ENCODE measurements around the gene FAM174C. TPM values are rescaled to one million over a fixed set of nuclear protein-coding genes. Genes with fewer than 3 reads are reported as not detected.

Gene FAM174C
- polyA plus RNA-seq, 3 donors: 32.8 to 56.2 (median 40.0) TPM

DNA sequence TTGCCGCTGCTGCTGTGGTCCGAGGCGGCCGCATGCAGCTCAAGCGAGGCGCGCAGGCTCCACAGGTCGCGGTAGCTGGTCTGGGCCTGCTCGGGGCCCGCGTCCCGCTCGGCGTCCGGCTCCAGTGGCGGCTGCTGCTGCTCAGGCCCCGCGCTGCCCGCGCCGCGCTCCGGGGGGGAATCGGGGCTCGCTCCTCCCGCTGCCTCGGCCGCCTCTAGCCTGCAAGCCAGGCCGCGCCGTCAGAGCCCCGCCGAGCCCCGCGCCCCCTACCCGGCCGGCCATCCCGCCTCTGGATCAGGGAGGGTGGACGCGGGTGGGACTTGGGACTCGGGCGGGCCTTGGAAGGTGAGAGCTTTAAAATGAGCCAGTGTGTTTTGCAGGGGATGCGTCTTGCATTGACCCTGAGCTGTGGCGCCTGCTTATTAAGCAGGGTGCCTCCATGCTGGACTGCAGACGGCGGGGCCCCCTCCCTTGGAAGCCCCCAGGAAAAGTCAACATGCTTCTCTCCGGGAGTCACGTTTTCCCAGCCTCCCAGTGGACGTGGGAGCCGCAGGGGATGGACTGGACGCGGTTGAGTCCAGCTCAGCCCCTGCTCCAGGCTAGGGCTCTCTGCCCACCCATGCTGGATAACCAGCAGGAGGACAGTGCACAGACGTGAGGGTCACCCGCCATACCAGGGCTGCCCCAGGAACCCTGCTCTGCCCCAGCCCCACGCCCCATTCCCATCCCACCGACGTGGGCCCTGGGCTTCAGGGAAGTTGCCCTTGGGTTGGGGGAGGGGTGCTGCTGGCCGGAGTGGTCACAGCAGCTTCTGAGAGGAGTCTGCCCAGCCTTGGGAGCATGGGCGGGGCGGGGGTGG lies 45.2 kb upstream of the FAM174C start:
- TF ChIP-seq, protein P1, sequence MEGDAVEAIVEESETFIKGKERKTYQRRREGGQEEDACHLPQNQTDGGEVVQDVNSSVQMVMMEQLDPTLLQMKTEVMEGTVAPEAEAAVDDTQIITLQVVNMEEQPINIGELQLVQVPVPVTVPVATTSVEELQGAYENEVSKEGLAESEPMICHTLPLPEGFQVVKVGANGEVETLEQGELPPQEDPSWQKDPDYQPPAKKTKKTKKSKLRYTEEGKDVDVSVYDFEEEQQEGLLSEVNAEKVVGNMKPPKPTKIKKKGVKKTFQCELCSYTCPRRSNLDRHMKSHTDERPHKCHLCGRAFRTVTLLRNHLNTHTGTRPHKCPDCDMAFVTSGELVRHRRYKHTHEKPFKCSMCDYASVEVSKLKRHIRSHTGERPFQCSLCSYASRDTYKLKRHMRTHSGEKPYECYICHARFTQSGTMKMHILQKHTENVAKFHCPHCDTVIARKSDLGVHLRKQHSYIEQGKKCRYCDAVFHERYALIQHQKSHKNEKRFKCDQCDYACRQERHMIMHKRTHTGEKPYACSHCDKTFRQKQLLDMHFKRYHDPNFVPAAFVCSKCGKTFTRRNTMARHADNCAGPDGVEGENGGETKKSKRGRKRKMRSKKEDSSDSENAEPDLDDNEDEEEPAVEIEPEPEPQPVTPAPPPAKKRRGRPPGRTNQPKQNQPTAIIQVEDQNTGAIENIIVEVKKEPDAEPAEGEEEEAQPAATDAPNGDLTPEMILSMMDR (IDR thresholded peaks at IDR 0.05): no peak
- Mint-ChIP-seq H3K4me3 (no peak overlapping the region), H3K9me3 (peaks cover 0 to 10% (median 3%) of the 10 kb centered on the region in 7 donors), H3K27ac (no peak overlapping the region), H3K36me3 (peaks cover 5 to 12% of the 10 kb centered on the region in 2 donors), H3K4me1 (peaks cover 6% of the 10 kb centered on the region), H3K27me3 (ENCODE audit: low read depth in 3 of 3) (peaks cover 5 to 9% (median 5%) of the 10 kb centered on the region in 3 donors)
- H3K27me3 ChIP-seq (ENCODE audit: control insufficient read depth in 2 of 2, insufficient read depth in 2 of 2, low read length in 2 of 2): peaks cover 0 to under 1% of the 10 kb centered on the region in 2 donors
- no peaks in the 10 kb centered on the region for H3K9me3 ChIP-seq (replicated peaks in 1 of 2; ENCODE audit: control insufficient read depth in 1 of 2, insufficient read depth in 1 of 2, low read length in 2 of 2)
- H3K79me2 ChIP-seq (ENCODE audit: insufficient read depth, low read length): no peaks in the 10 kb centered on the region
- H3K4me3 ChIP-seq (replicated peaks in 1 of 3; ENCODE audit: low read depth in 2 of 3, low read length in 3 of 3): no peak overlapping the region
- no peak for DNase-seq
- no peak overlapping the region for H3K27ac ChIP-seq (ENCODE audit: low read depth in 1 of 2, low read length in 2 of 2)
- 93% methylated on average over 48 of the region's 61 CpGs for WGBS (ENCODE audit: insufficient coverage)
- intact Hi-C loops (cut with micrococcal nuclease): no loop called here
- H3K9ac ChIP-seq (ENCODE audit: insufficient read depth, low read length, poor library complexity, severe bottlenecking): no peak overlapping the region
- no peak overlapping the region for H3K4me2 ChIP-seq (replicated peaks; ENCODE audit: extremely low read depth, low read length, poor library complexity, severe bottlenecking)
- peaks cover 10 to 27% of the 10 kb centered on the region in 2 donors for H3K36me3 ChIP-seq (replicated peaks in 1 of 2; ENCODE audit: control insufficient read depth in 1 of 2, insufficient read depth in 2 of 2, low read length in 2 of 2)
- no peak overlapping the region for H2AFZ ChIP-seq (ENCODE audit: insufficient read depth, low read depth, low read length, poor library complexity, severe bottlenecking)
- H4K20me1 ChIP-seq (ENCODE audit: insufficient read depth, low read length): peaks cover 14% of the 10 kb centered on the region
- no peaks in the 10 kb centered on the region for H3K4me1 ChIP-seq (ENCODE audit: control insufficient read depth in 1 of 2, insufficient read depth in 2 of 2, low read length in 2 of 2)

DNA sequence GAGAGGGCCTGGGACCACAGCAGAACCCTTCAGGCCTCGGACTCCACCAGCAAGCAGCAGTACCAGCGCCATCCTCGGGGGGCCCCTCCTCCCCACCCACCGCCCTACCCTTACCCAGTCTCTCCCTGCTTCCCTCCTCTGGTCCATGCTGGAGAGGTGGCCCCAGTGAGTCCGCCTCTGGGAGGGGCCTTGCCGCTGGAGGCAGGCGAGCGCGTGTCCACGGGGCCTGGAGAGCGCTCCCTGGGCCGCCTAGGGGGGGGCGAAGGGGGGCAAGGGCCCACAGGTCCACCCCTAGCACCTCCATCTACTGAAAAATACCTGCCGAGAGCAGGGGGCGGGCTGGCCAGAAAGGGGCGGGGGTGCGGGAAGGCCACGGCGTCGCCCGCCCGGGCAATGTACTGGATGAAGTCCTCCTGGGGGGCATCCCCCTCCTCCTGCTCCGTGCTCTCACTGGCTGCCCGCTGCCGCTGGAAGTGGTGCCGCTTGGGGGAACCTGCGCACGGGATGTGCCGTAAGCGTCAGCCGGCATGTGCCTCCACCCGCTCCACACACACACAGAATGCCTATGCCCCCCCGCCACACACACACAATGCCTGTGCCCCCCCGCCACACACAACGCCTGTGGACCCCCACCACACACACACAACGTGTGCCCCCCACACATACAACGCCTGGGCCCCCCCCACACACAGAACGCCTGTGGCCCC lies 44.4 kb upstream of the FAM174C start:
- H3K27ac Mint-ChIP-seq: no peak overlapping the region
- Histone ChIP-seq H3K9ac (ENCODE audit: insufficient read depth, low read length, poor library complexity, severe bottlenecking) (no peak overlapping the region), H4K20me1 (ENCODE audit: insufficient read depth, low read length) (peaks cover 7% of the 10 kb centered on the region), H3K36me3 (replicated peaks in 1 of 2; ENCODE audit: control insufficient read depth in 1 of 2, insufficient read depth in 2 of 2, low read length in 2 of 2) (peaks cover 7 to 22% of the 10 kb centered on the region in 2 donors), H3K4me2 (replicated peaks; ENCODE audit: extremely low read depth, low read length, poor library complexity, severe bottlenecking) (no peak overlapping the region), H2AFZ (ENCODE audit: insufficient read depth, low read depth, low read length, poor library complexity, severe bottlenecking) (no peak overlapping the region), H3K9me3 (replicated peaks in 1 of 2; ENCODE audit: control insufficient read depth in 1 of 2, insufficient read depth in 1 of 2, low read length in 2 of 2) (no peaks in the 10 kb centered on the region), H3K79me2 (ENCODE audit: insufficient read depth, low read length) (no peaks in the 10 kb centered on the region), H3K4me1 (ENCODE audit: control insufficient read depth in 1 of 2, insufficient read depth in 2 of 2, low read length in 2 of 2) (no peaks in the 10 kb centered on the region), H3K27me3 (ENCODE audit: control insufficient read depth in 2 of 2, insufficient read depth in 2 of 2, low read length in 2 of 2) (peaks cover 0 to 8% of the 10 kb centered on the region in 2 donors), H3K4me3 (replicated peaks in 1 of 3; ENCODE audit: low read depth in 2 of 3, low read length in 3 of 3) (no peak overlapping the region), H3K27ac (ENCODE audit: low read depth in 1 of 2, low read length in 2 of 2) (no peak overlapping the region)
- H3K27me3 Mint-ChIP-seq (ENCODE audit: low read depth in 3 of 3): peaks cover 9 to 17% (median 13%) of the 10 kb centered on the region in 3 donors
- TF ChIP-seq, protein P1 (IDR thresholded peaks at IDR 0.05): no peak
- intact Hi-C loops (cut with micrococcal nuclease): no loop called here
- no peak overlapping the region for H3K4me3 Mint-ChIP-seq
- DNase-seq: no peak
- H3K36me3 Mint-ChIP-seq: peaks cover 5 to 11% of the 10 kb centered on the region in 2 donors
- H3K4me1 Mint-ChIP-seq: peaks cover 6% of the 10 kb centered on the region
- WGBS (ENCODE audit: insufficient coverage): 81% methylated on average over 25 of the region's 38 CpGs
- peaks cover 0 to 10% (median 3%) of the 10 kb centered on the region in 7 donors for H3K9me3 Mint-ChIP-seq

Data from CD14-positive monocyte (primary cell).